ENCODE measurements around the gene NRG3. TPM values are rescaled to one million over a fixed set of nuclear protein-coding genes. Genes with fewer than 3 reads are reported as not detected.

The NRG3 gene
- total RNA-seq, 1 donor from 2014 or later, result 6.1 TPM

- Mint-ChIP-seq H3K27ac (no peak overlapping the region), H3K9me3 (no peaks in the 10 kb centered on the region), H3K36me3 (no peaks in the 10 kb centered on the region)
Measured at GRCh38 chr10:82934947-82935346, 1060.0 kb downstream of the NRG3 start.

GRCh38 chr10:82938331-82938730 lies 1063.3 kb downstream of the NRG3 start:
- DNase-seq (ENCODE audit: extremely low spot score, unreplicated experiment), result no peak
- H3K4me1 Mint-ChIP-seq (ENCODE audit: unreplicated experiment), result no peaks in the 10 kb centered on the region
- TF ChIP-seq CTCF (conservative IDR thresholded peaks at IDR 0.05), result no peak
- H3K27me3 Mint-ChIP-seq, result no peaks in the 10 kb centered on the region
- H3K9me3 Mint-ChIP-seq, result no peaks in the 10 kb centered on the region
- H3K36me3 Mint-ChIP-seq, result no peaks in the 10 kb centered on the region
- H3K4me3 Mint-ChIP-seq, result no peak overlapping the region
- H3K27ac Mint-ChIP-seq, result no peak overlapping the region

More at GRCh38 chr10:82934947-82935346, 1060.0 kb downstream of the NRG3 start:
- H3K4me1 Mint-ChIP-seq (ENCODE audit: unreplicated experiment), result no peaks in the 10 kb centered on the region
- no peak for DNase-seq (ENCODE audit: extremely low spot score, unreplicated experiment)
- no peak overlapping the region for H3K4me3 Mint-ChIP-seq
- peaks cover 3% of the 10 kb centered on the region for H3K27me3 Mint-ChIP-seq
- TF ChIP-seq CTCF (conservative IDR thresholded peaks at IDR 0.05), result no peak

GRCh38 chr10:82942286-82943099 lies 1067.5 kb downstream of the NRG3 start:
- Mint-ChIP-seq H3K9me3 (no peaks in the 10 kb centered on the region), H3K27me3 (no peaks in the 10 kb centered on the region), H3K36me3 (no peaks in the 10 kb centered on the region), H3K4me1 (ENCODE audit: unreplicated experiment) (no peaks in the 10 kb centered on the region), H3K4me3 (no peak overlapping the region), H3K27ac (no peak overlapping the region)
- TF ChIP-seq CTCF (conservative IDR thresholded peaks at IDR 0.05), result no peak
- DNase-seq (ENCODE audit: extremely low spot score, unreplicated experiment), result no peak

- Mint-ChIP-seq H3K4me3 (no peak overlapping the region), H3K36me3 (no peaks in the 10 kb centered on the region), H3K27me3 (no peaks in the 10 kb centered on the region), H3K4me1 (ENCODE audit: unreplicated experiment) (no peaks in the 10 kb centered on the region), H3K9me3 (no peaks in the 10 kb centered on the region), H3K27ac (no peak overlapping the region)
- TF ChIP-seq CTCF (conservative IDR thresholded peaks at IDR 0.05), result no peak
- no peak for DNase-seq (ENCODE audit: extremely low spot score, unreplicated experiment)
Measured at GRCh38 chr10:82943142-82943541, 1068.1 kb downstream of the NRG3 start.

GRCh38 chr10:82949816-82950575 lies 1075.0 kb downstream of the NRG3 start:
- TF ChIP-seq CTCF (conservative IDR thresholded peaks at IDR 0.05), result no peak
- Mint-ChIP-seq H3K4me3 (no peak overlapping the region), H3K27ac (no peak overlapping the region), H3K27me3 (no peaks in the 10 kb centered on the region), H3K36me3 (no peaks in the 10 kb centered on the region), H3K4me1 (ENCODE audit: unreplicated experiment) (no peaks in the 10 kb centered on the region), H3K9me3 (no peaks in the 10 kb centered on the region)
- DNase-seq (ENCODE audit: extremely low spot score, unreplicated experiment), result no peak

Measured in type B pancreatic cell (in vitro differentiated cells).